Parathyroid adenoma (tissue), 2 donors: ENCODE results near the gene HSPA1L.

ENCODE experiments used
- H2AFZ ChIP-seq: fragments of 300-600 bp; sonication (generic); one replicate; pipeline ENCODE4 v1.7.0; 2017; ENCODE audit warnings: antibody characterized with exemption, mild to moderate bottlenecking
- H3K27ac ChIP-seq: fragments of 300-600 bp; sonication (generic); one replicate; pipeline ENCODE4 v1.7.0; 2017
- H3K27me3 ChIP-seq: fragments of 300-600 bp; sonication (generic); one replicate; pipeline ENCODE4 v1.7.0; 2017; ENCODE audit warnings: low read length; ENCODE audit not compliant: control insufficient read depth, insufficient read depth
- H3K36me3 ChIP-seq: fragments of 300-600 bp; sonication (generic); one replicate; pipeline ENCODE4 v1.7.0; 2017; ENCODE audit warnings: low read length; ENCODE audit not compliant: control insufficient read depth, insufficient read depth
- H3K4me1 ChIP-seq: fragments of 300-600 bp; sonication (generic); one replicate; pipeline ENCODE4 v1.7.0; 2017; ENCODE audit warnings: control low read depth
- H3K4me2 ChIP-seq: fragments of 300-600 bp; sonication (generic); one replicate; pipeline ENCODE4 v1.7.0; 2017; ENCODE audit warnings: low read length
- H3K4me3 ChIP-seq: fragments of 300-600 bp; sonication (generic); one replicate; pipeline ENCODE4 v1.7.0; 2017; ENCODE audit warnings: low read depth, low read length
- H3K79me2 ChIP-seq: fragments of 300-600 bp; sonication (generic); one replicate; pipeline ENCODE4 v1.7.0; 2017; ENCODE audit warnings: control low read depth
- H3K9ac ChIP-seq: fragments of 300-600 bp; sonication (generic); one replicate; pipeline ENCODE4 v1.7.0; 2017; ENCODE audit warnings: mild to moderate bottlenecking
- H3K9me3 ChIP-seq: fragments of 300-600 bp; sonication (generic); one replicate; pipeline ENCODE4 v1.7.0; 2017; ENCODE audit warnings: low read length; ENCODE audit not compliant: control insufficient read depth
- CTCF ChIP-seq: fragments of 300-600 bp; sonication (generic); IDR thresholded peaks from one replicate; pipeline ENCODE4 v1.7.0; 2017; ENCODE audit warnings: antibody characterized with exemption, mild to moderate bottlenecking
- donor health status: primary hyperparathyroidism.

Gene HSPA1L

DNA sequence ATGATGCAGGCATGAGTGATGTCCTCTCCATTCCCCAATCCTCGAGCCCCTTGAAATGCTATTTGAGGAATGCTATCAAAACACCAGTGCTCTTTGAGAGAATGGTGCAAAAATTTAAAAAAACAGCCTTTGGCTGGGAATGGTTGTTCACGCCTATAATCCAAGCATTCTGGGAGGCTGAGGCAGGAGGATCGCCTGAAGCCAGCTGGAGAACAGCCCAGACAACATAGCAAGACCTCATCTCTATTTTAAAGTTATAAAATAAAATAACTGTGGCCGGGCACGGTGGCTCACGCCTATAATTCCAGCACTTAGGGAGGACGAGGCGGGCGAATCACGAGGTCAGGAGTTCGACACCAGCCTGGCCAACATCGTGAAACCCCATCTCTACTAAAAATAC lies 15.3 kb downstream of the HSPA1L start:
- Histone ChIP-seq H3K4me1 (peaks cover 6% of the 10 kb centered on the region), H3K9me3 (no peaks in the 10 kb centered on the region), H3K79me2 (no peaks in the 10 kb centered on the region), H2AFZ (no peak overlapping the region), H3K4me3 (no peak overlapping the region), H3K27ac (no peak overlapping the region), H3K36me3 (no peaks in the 10 kb centered on the region), H3K9ac (no peak overlapping the region), H3K4me2 (no peak overlapping the region), H3K27me3 (no peaks in the 10 kb centered on the region)
- TF ChIP-seq CTCF, result no peak

GRCh38 chr6:31797588-31797987 lies 17.5 kb downstream of the HSPA1L start:
- Histone ChIP-seq H3K27me3 (no peaks in the 10 kb centered on the region), H3K4me2 (no peak overlapping the region), H3K4me1 (peaks cover 8% of the 10 kb centered on the region), H3K9me3 (no peaks in the 10 kb centered on the region), H3K27ac (no peak overlapping the region), H3K36me3 (no peaks in the 10 kb centered on the region), H3K4me3 (no peak overlapping the region), H3K9ac (no peak overlapping the region), H2AFZ (no peak overlapping the region), H3K79me2 (no peaks in the 10 kb centered on the region)
- TF ChIP-seq CTCF, result no peak

- H2AFZ ChIP-seq, result no peak overlapping the region
- no peak overlapping the region for H3K4me2 ChIP-seq
- H3K9ac ChIP-seq, result no peak overlapping the region
- H3K27ac ChIP-seq, result peak overlapping the region; percentile 68
- TF ChIP-seq CTCF, result no peak
- H3K4me3 ChIP-seq, result no peak overlapping the region
- no peaks in the 10 kb centered on the region for H3K79me2 ChIP-seq
- peaks cover 8% of the 10 kb centered on the region for H3K4me1 ChIP-seq
- H3K27me3 ChIP-seq, result no peaks in the 10 kb centered on the region
- H3K36me3 ChIP-seq, result no peaks in the 10 kb centered on the region
- no peaks in the 10 kb centered on the region for H3K9me3 ChIP-seq
These were observed 18.1 kb downstream of the HSPA1L start for GRCh38 chr6:31796993-31797385.

DNA sequence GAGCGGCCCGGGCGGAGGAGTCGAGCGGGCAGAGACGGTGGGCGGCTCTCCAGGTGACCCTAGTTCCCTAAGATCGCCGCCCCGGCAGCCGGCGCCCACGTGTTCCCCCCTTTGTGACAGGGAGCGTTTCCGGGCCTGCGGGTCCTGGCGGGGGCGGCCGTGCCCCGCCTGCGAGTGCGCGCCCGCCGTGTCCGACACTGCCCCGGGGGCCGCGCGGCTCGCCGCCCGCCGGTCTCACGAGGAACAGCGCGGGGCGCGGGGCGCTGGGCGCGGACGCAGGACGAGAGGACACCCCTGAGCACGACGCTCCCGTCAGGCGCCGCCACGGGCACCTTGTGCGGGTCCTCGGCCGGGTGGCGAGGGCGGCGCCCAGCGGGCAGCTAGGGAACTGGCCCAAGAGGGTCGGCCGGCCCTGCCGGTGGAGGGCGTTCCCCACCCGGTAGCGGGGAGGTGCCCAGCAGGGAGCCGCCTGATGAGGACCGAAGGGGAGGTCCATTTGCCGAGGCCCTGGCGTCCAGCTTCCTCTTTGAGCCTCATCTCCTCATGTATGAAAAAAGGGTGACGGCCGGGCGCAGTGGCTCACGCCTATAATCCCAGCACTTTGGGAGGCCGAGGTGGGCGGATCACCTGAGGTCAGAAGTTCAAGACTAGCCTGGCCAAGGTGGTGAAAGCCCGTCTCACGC lies 19.3 kb downstream of the HSPA1L start, which contains the start of gene VARS1:
TSS of gene VARS1 (minus strand) at position 137 of the 683 bp plus-strand sequence. CDS start 535 bp downstream, outside the sequence.
- Histone ChIP-seq H3K79me2 (no peaks in the 10 kb centered on the region), H3K27ac (peak within 1 kb of the TSS; percentile 68), H3K4me1 (peaks cover 8% of the 10 kb centered on the region), H3K36me3 (no peaks in the 10 kb centered on the region), H3K9me3 (no peaks in the 10 kb centered on the region), H3K4me2 (peak within 1 kb of the TSS; percentile 85), H3K4me3 (peak within 1 kb of the TSS; percentile 86), H2AFZ (peak within 1 kb of the TSS; percentile 98), H3K27me3 (no peaks in the 10 kb centered on the region), H3K9ac (peak within 1 kb of the TSS; percentile 89)
- peak; percentile 93 for TF ChIP-seq CTCF
